GM19099 (cell line): ENCODE measurements around the gene COL6A1.

Experiments
- POLR2A ChIP-seq: IDR thresholded peaks from 3 replicates; pipeline ENCODE4 v1.6.1; 2011; ENCODE audit warnings: low read depth; ENCODE audit not compliant: insufficient read length; ENCODE audit errors: extremely low read depth

The COL6A1 gene

DNA sequence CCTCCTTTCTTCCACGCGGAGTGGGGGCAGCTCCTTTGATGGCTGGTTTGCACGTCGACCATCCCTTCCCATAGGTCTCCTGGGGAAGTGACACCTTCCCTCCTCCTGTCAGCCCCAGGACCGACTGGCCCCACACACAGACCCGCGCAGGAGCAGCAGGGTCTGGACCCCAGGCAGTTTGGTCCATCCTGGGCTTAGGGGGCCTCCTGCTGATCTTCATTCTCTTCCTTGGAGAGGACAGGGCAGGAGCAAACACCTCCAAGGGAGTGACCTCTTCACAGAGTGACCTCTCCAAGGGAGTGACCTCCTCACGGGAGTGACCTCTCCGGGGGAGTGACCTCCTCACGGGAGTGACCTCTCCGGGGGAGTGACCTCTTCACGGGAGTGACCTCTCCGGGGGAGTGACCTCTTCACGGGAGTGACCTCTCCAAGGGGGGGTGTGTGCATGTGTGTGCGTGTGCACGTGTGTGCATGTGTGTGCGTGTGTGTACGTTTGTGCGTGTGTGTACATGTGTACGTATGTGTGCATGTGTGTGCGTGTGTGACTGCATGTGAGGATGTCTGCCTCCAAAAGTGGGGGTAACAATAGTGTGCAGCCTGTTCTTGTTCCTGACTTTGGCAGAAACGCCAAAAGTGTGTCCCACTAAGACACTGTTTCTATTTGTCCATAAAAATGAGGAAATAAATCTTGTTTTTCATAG lies 29.8 kb downstream of the COL6A1 start:
- no peak for TF ChIP-seq POLR2A

DNA sequence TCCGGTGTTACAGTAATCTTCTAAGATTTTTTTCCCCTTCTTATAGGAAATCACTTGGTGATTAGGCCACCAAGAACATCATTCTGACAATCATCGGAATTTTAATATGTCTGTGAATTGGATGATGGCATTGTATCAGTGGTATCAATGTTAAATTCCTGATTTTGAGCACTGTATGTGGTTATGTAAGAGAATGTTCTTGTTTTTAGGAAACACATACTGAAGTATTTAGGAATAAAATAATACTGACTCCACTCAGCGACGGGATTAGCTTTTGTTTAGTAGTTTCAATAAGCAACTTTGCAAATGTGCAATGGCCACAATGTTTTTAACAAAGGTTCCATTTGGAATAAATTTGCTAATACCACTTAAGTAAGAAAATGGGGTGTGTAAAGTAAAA lies 30.6 kb downstream of the COL6A1 start:
- TF ChIP-seq POLR2A: no peak

DNA sequence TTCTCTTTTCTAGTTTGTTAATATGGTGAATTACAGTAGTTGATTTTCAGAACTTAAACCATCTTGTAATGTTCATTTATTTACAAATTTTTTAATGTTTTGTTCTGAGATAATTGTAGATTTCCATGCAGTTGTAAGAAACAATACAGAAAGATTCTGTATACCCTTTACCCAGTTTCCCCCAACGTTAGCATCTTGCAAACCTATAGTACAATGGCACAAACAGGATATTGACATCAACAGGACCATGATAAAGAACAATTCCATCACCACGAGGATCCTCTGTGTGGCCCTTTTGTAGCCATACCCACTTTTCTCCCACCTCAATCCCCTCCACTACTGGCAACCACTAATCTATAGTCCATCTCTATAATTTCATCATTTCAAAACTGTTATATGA lies 33.3 kb downstream of the COL6A1 start:
- no peak for TF ChIP-seq POLR2A

DNA sequence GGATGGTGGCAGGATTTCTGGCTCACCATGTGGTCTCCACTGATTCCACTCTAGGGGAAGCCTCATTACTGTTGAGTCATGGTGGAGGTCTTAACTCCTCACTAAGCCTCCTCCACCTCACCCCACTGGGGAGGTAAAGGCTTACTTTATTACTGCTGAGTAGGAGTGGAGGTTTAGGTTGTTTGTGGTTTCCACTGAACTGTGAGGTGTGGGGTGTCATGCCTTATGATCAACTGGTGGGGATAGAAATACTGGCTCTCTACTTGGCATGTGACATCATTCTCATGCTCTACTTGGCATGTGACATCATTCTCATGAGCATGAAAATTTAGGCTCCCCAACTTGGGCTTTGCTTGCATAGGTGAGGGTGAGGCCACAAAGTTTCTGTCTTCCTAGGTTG lies 35.6 kb downstream of the COL6A1 start:
- TF ChIP-seq POLR2A: no peak

DNA sequence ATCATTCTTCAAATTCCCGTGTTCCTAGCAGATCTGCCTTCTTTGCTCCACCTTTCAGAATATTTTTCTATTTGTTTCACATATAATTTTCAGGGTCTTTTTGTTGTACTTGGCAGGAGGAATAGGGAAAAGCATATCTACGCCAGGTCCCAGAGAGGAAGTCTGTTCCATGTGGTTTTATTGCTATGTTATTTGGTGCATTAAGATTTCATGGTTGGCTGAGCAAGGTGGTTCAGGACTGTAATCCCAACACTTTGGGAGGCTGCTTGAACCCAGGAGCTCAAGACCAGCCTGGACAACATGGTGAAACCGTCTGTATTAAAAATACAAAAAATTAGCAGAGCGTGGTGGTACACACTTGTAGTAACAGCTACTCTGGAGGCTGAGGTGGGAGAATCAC lies 36.1 kb downstream of the COL6A1 start:
- TF ChIP-seq POLR2A: no peak

DNA sequence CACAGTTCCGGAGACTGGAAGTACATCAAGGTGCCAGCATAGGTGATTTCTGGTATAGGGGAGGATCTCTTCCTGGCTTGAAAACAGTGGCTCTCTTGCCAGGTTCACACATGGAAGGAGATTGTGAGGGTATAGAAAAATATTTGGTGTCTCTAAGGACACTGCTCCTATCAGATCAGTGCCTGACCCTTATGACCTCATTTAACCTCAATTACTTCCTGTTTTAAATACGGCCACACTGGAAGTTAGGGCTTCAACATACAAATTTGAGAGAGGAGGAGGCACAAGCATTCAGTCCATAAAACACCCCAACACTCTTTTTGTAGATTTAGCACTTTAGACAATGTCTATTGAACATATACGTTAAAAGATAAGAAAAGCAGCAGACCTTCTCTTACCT lies 37.0 kb downstream of the COL6A1 start:
- no peak for TF ChIP-seq POLR2A

DNA sequence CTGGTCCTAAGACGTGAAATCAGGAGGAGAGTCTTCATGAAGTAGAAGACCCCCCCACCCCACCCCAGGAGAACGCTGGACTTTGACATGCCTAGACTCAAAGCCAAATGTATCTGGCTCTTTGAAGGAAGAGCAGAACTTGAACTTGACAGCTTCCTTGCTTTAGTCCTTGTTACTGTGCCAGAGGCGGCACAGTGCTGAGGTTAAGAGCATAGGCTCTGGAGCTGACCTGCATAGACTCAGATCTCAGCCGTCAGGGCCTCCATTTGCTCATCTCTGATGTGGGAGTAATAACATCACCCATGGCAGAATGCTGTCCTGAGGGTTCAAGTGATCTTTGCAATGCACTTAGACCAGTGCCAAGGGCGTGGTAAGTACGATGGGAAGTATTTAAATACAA lies 39.0 kb downstream of the COL6A1 start:
- no peak for TF ChIP-seq POLR2A

DNA sequence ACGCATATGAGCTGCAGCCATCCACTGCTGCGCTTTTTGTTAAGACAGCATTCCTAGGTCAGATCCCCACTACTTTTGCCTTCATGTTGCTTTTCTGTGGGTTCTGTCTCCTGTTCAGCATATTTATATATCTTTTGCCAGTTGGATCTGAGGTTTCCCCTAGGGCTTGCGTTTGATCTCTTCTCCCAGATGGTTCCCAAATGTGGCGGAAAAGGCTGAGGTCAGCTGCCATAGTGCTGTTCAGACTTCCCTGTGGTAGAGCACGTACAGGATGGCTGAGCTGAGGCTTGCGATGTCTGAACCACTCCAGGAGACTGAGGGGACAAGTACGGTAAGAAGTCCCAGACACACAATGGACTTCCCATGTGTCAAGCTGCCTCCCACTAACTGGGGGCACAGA lies 39.8 kb downstream of the COL6A1 start:
- no peak for TF ChIP-seq POLR2A

DNA sequence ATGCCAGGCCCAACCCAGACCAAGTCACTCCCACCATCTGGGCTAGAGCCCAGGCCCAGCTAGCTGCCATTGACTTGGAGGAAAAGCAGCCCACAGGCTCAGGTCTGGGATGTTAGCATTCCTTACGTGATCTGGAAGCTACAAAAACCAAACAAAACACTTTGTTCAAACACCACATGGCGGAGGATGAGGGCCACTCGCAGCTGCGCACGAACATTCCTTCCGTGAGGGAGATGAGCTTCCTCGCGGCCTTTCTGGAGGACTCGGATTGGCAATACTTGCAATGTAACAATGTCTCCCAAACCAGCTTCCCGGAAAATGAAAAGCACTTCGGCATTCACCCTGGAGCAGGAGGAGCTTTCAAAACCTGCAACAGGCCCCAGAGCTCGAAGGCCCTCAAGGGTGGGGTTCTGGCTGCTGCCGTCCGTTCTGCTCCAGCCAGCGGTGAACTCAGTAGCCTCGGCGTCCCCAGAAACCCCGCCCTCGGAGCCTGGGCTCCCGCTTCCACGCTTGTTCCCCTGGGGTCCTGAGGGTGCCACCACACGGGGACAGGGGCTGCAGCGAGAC lies 40.5 kb downstream of the COL6A1 start:
- no peak for TF ChIP-seq POLR2A

DNA sequence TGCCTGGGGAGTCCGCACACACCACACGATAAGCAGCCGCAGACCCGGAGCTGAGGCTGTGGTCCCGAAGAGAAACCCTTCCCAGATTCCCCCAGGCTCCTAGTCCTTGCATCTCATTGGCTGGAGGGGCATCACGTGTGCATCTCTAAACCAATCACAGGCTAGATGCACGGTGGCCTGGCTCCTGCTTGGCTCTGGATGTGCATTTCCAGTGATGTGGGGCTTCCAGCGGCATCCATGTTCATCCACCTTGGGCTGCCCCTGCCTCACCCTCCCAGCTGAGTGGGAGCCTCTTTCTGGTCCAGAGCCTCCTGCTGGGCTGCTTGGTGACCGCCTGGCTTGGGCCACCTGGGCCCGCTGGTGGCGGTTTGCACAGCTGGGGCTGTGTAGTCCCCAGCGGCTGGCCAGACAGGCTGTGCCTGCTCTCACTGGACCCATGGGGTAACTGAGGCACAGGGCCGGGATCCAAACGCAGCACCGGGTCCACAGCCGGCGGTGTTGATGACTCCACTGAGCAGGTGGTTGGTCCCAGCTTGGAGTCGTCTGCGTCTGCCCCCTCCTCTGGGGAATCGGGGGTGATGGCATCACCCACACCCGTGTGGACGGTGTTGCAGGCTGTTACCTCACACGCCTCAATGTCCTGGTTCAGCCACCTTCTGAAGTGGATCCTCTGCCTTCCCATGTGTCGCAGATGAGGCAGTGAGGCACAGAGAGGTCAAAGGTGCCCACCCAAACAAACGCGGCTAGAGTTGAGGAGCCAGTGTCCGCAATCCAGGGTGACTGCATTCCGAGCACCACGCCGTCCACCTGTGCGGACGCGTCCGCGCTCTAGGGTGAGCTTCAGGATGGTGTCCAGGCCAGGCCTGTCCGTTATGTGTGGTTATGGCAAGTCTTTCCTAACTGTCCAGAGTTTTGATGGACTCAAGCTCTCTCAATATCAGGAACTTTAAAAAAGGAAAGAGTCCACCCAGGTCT lies 41.3 kb downstream of the COL6A1 start:
- TF ChIP-seq POLR2A: no peak

DNA sequence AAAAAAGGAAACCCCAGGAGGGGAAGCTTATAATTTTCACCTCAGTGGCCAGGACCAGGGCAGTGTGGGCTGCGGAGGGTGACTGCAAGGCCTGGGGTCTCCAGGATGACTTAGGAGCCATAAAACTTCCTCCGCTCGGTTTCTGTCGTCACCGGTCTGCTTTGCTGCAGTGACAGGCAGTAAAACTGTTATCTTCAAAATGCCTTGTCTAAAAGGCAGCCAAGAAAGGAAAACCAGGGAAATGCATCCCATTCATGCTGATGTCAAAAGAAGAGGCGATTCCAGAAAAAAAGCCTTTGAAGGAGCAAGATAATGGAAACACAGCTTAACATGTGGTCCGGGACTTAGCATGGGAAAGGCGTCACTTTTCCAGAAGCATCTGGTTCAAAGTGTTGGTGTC lies 42.0 kb downstream of the COL6A1 start:
- TF ChIP-seq POLR2A: no peak

DNA sequence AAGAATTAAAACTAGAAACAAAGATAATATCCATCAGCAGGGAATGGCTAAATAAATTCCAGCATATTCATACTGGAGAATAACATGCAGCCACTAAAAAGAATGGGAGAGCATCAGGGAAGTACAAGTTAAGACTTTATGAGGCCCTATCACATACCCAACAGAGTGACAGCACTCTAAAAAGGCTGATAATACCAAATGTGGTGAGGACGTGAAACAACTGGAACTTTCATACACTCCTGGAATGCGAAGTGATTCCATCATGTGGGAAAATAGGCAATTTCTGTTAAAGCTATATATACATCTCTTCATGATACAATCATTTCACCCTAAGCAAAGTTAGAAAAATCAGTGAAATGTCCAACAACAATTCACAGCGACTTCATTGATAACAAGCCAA lies 42.6 kb downstream of the COL6A1 start:
- TF ChIP-seq POLR2A: no peak

DNA sequence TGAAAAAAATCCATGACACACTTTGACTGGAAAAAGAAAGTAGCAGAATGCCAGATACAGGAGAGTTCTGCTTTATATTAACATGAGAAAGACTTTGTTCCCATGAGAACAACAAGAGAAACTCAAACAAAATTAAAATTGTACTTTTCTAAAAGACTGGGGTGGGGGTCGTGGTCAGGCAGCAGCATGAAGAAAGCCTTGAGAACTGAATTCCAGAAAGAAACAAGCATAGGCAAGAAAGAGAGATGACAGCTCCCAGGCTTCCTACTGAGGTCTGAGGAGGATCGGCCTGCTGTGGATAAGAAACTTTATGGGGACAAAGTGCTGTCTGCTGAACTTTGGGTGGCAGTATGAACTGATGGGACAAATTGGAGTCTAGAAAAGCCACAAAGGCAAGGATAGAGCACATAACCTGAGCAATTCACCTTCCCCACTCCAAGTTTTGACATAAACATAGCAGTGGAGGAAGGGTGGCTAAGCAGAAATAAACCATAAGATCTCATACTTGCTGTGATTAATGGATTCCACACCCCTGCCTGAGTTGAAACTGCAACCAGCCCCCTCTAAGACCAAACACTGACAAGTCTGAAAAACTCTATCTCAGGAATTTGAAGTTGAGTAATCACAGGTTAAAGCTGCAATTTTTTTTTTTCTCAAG lies 43.7 kb downstream of the COL6A1 start:
- no peak for TF ChIP-seq POLR2A

DNA sequence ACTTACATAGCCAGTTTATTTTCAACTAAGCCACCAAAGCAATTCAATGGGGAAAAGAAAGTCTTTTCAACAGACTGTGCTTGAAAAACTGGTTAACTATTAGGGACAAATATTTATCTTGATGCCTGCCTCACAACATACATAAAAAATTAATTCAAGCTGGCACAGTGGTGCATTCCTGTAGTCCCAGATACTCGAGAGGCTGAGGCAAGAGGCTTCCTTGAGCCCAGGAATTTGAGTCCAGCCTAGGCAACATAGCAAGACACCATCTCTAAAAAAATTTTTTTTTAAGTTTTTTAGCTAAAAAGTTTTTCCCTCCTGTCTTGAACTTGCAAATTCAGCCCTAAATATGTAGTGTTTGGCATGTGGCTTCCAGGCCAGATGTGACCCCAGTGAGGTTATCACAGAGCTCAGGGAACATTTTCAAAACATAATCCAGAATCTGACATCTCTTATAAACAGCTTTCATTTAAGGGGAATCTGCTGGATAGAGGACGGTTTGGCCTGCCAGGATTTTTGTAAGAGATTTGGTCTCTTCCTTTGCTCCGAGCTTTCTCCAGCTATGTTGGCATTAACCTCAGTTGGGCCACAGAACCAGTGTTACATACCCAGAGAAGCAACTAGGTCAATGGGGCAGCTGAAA lies 46.4 kb downstream of the COL6A1 start:
- TF ChIP-seq POLR2A: no peak

DNA sequence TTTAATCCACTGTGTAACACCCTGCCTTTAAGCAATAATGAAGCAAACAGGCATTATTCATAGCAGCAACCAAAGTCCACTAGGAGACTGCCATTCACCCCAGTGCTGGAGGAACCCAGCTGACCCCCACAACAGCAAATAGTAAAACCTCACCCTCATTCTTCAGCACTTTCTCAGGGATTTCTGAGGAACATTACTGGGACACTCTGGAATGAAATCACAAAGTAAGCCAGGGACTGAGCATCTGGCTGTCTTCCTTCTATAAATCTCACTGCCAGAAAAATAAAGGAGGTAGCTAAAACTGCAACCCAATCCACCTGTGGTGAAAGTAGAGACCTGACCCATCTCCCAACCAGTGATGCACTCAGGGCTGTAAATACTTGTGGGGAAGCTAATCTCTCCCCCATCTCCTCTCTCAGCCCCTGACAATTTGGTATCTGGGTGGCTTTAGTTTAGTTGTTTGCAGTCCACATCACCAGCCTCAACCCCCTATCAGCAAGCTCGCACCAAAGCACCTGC lies 47.1 kb downstream of the COL6A1 start:
- TF ChIP-seq POLR2A: no peak

DNA sequence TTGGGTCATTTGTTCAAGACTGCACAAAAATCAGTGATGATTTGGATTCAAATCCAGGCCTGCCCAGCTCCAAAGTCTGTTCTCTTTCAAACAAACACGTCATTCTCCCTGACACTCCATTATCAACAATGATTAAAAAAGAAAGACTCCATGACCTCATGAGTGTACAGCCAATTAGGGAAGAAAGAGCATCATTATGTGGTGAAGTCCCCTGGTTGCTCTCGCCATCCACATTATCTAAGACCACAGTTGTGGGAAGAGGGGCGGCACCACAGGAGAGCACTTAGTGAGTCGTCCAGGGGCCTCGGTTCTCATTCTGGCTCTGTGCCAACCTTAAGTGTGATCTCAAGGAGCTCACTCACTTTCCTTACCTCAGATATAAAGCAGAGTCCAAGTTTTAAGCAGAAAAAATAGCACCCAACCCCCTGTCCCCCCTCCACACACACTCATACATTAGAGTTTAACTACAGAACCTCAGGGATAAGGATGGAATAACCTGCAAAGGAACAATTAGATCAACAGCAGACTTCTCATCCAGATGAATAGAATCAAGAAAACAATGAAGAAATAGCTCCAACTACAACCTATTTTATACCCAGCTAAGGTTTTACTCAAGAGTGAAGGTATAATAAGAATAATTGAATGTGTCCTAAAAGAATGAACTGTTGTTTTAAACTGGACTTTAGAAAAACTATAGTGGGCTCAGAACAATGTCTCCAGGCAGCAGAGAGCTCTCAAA lies 47.8 kb downstream of the COL6A1 start:
- no peak for TF ChIP-seq POLR2A
